ENCODE data around the gene ACTN4.

The ACTN4 gene

DNA sequence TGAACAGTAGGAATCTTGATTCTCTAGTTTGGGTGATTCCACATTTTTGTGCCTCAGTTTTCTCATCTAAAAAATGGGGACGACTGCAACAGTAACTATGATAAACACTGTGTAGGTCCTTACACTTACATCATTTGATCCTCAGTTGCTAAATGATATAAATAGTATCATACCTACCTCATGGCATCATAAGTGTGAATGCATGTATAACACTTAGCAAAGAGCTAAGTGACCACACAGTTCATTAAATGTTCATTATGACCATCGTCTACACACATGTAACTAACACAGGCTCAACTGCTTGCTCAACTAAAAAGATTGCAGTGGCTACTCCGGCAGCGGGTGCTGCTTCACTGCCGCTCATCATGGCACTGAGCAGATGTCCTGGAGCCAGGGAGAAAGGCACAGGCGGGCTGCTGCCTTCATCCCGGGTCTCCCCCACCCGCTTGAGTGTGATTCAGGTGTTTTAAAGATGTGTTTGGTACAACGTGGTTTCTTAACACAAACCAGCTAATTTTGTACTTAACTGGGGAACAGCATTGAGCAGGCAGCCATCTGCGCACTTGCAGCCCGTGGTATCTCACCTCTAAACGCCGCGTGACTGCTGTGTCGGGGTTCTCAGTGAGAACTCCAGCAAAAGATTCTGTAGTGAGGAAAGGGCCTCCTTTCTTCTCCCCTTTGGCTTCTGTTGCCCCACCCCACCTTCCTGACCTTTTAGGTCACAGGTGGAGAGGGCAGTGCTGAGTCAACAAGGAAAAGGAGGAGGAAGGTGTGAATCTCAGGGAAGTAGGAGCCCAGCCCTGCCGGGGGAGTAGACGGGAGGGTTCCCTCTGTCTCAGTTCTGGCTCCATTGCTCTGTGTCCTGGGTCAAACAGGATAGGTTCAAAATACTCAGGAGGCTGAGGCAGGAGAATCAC, 11.7 kb upstream of the ACTN4 start:
- in situ Hi-C loops (cut with MboI; ENCODE audit: low sequenced_read_pairs) = loop anchor here (10.0 kb wide), 1 partner anchor 231 kb away; the partner anchor contains the start of gene FAM98C

DNA sequence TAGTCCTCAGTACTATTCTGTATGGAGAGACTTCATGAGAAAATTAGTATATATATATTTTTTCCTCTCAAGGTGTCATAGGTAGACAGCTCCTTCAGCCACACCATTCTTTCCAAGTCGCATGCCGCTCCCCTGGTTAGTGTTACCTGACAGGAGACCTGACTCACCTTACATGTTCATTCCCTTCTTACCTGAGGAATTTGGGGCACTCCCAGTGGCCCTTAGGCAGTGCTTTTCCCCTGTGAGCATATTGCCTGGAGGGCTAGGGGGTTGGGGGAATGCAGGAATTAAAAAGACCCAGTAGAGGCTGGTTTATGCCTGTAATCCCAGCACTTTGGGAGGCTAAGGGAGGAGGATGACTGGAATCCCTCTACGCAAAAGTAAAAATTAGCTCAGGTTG, 9.0 kb upstream of the ACTN4 start:
- in situ Hi-C loops (cut with MboI; ENCODE audit: low sequenced_read_pairs) = loop anchor here (10.0 kb wide), 1 partner anchor 234 kb away; the partner anchor contains the start of gene FAM98C

DNA sequence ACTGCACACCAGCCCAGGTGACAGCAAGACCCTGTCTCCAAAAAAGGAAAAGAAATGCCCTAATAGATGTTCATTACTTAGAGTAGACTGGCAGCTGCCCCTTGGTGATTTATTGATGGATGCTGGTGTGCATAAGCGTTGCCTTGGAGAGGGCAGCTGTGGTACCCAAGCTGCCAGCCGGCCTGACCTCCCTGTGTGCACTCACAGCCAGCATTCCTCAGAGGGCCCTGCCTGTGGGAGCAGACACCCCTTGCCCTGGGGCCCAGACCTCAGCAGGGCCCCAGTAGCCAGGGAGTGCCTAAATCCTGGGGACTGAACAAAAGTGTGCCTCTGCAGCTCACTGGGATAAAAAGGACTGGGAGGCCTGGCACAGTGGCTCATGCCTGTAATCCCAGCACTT, 7.8 kb upstream of the ACTN4 start:
- in situ Hi-C loops (cut with MboI; ENCODE audit: low sequenced_read_pairs) = loop anchor here (10.0 kb wide), 1 partner anchor 235 kb away; the partner anchor contains the start of gene FAM98C

DNA sequence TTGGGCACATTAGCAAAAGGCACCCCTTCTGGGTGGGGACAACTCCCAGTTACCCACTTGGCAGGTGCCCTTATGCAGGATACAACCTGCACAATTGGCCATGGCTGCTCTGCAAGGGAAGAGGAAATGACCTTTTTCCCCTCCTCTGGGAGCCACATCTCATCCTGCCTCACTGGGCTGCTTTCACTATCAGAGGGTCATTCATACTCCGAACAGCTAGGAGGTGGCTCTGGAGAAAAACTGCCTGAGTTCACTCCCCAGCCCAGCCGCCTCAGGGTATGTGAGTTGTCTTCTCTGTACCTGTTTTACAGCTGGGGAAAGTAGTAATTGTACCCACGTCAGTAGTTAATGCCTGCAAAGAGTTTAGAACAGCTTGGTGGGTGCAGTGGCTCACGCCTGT, 7.1 kb upstream of the ACTN4 start:
- in situ Hi-C loops (cut with MboI; ENCODE audit: low sequenced_read_pairs) = no loop called here

DNA sequence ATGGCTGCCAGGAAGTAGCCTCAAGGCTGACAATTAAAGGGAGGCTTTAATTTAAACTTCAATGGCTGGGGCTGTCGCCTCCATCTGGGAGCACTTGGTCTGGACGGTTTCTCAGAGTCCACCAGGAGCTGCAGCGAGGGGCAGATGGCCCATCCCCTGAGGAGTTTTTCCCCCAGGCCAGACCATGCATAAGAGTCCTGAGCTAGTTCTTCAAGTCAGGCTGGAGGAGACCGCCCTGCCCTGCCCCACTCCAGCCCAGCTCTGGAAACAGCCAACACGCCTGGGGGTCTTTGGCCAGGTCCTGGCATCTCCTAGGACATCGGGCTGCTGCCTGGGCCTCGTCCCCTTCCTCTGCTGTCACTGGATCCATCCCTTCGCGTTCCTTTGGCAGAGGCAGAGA, 5.3 kb upstream of the ACTN4 start:
- in situ Hi-C loops (cut with MboI; ENCODE audit: low sequenced_read_pairs) = no loop called here

DNA sequence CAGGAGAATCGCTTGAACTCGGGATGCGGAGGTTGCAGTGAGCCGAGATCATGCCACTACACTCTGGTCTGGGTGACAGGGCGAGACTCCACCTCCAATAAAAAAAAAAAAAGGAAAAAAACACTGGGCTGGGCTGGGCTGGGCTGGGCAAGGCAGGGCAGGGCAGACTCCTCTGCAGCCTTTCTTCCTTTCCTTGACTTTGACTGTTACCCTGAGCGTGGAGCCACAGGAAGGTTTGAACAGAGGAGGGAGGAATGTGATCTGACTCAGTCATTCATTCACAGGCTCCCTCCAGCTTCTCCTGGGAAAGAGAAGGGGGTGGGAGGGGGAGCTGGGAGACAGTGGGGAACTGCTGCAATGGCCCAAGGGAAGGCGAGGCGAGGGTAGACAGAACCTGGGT, 2.7 kb upstream of the ACTN4 start:
- in situ Hi-C loops (cut with MboI; ENCODE audit: low sequenced_read_pairs) = no loop called here

DNA sequence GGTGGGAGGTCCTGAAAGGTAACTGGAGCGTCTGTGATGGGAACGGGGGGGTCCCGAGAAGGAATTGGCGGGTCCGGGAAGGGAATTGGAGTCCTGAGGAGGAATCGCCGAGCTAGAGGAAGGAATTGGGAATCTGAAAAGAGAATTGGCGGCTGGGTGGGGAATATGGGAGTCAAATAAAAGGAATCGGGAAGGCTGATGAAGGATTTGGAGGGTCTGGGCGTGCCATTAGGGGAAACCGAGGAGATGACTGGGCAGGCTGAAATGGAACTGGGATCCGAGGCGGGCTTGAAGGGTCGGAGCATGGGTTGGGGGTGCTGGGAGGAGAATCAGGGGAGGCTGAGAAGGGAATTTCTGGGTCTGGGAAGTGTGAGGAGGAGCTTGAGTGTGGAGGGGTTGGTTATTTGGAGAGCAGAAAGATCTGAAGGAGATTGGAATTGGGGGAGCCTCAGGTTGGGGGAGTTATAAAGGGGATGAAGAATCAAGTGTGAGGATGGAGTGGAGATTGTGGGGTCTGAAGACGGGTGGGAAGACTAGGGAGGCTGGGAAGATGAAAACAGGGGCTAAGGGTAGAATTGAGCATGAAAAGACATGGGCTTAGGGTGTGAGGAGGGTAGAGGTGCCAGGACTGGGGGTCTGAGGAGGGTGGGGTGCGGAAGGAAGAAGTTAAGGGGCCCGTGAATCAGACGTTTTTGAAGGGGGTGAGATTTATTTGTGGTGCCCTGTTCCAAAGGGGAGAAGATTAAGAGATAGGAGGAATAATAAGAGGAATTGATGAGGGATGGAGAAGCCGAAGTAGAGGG, 718 bp downstream of the ACTN4 start:
- in situ Hi-C loops (cut with MboI; ENCODE audit: low sequenced_read_pairs) = no loop called here

DNA sequence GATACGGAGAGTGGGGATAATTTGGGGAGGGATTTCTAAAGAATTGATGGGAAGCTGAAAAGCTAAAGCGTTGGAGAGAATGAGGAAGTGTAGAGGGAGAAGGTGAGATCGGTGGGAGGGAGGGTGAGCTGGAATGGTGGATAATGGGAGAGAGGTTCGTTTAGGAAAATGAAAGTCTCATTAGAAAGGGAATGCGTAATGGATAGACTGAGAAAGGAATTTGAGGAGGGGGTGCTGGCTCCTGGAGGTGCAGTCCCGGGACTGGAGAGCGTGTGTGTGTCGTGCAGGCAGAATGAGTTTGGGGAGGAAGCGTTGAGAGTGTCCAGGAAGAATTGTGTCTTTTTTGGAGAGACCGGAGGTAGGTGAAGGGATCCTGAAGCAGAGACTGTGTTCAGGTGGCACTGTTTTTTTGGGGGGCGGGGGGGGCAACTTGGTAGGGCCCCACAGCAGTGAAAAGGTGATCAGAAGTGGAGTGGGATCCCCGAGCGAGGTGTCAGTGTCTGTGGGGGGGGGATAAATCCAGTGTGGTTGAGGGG, 1.4 kb downstream of the ACTN4 start:
- in situ Hi-C loops (cut with MboI; ENCODE audit: low sequenced_read_pairs) = no loop called here

DNA sequence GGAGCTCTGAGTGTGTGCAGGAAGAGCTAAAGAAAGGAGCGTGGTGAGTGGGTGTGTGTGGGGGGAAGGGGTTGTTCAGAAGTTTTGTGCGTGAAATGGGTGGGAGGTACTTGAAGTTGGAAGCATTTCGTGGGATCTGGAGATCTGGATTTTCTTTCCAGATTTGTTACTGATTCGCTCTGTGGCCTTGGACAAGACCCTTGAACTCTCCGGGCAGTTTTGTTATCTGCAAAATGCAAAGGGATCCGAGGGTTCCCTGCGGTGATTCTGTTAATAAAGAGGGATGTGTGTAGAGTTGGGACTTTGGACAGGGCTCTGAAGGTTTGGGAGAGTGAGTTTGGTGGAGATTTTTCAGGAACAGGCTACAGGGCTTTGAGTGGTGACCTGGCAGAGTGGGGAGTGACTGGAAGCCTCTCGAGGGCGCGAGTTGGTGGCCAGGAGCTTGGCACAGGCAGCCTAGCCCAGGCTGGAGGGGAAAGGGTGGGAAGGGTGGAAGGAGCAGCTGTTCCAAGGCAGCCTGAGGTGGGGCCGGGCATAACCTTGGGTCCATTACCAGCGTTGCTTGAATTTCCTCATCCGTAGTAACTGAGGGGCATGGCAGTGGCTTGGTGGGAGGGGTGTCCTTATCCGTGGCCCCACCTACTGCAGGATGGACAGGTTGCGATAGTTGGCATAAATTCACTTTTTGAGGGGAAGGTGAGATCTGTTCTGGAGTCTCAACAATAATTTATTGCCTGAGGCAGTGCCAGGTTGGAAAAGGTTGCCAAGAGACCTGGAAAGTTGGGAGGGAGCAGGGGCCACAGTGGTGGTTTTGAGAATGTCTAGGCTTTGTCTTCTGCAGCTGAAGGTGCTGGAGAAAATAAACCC, 2.1 kb downstream of the ACTN4 start:
- in situ Hi-C loops (cut with MboI; ENCODE audit: low sequenced_read_pairs) = no loop called here

DNA sequence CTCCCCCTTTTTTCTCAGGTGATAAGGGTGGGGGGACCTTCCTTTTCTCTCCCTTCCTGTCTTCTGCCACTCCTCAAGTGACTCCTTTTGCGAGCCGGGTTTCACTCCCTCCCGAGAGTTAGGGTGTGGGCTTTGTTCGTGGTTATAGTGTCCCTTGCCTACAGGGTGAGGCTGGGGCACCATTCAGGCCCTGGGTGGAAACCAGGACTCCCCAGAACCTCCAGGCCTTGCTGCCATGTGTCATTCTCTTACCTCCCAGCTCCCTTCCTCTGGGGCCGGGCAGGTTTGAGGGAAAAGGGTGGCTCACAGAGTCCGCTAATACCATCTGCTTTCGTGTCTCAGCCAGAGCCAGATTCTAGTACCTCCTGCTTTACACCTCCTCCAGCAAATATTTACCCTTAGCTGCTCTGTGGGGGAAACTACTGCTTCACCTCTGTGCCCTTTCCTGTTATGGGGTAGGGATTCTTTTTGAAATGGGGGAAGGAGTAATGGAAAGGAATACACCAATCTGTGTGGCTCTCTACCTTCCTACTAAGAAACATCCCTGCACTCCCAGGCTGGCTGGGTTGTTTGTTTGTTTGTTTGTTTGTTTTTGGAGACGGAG, 2.8 kb downstream of the ACTN4 start:
- in situ Hi-C loops (cut with MboI; ENCODE audit: low sequenced_read_pairs) = no loop called here

DNA sequence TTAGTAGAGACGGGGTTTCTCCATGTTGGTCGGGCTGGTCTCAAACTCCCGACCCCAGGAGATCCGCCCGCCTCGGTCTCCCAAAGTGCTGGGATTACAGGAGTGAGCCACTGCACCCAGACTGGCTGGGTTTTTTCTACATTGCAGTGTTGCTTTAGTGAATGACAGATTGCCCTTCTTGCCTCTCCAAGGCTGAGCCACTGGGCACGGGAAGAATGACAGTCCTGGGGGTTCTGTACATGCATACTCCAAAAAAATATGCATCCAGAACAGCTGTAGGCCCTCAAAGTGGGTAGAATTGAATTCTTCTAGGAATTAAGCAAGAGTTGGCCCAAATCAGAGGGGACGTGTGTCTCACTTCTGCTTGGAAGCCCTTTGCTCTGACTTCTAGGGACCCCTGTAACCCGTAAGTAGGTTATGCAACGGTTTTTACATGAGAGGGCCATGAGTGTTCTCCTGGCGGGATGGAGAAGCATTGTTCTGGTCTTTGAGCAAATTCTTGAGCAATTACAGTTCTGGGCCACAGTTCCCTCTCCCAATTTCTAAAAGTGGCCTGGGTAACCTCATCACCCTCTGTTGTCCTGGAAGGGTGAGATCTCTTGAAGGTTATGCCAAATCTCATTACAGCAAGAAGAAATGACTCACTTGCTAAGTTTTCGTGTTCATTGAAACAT, 3.6 kb downstream of the ACTN4 start:
- in situ Hi-C loops (cut with MboI; ENCODE audit: low sequenced_read_pairs) = no loop called here

DNA sequence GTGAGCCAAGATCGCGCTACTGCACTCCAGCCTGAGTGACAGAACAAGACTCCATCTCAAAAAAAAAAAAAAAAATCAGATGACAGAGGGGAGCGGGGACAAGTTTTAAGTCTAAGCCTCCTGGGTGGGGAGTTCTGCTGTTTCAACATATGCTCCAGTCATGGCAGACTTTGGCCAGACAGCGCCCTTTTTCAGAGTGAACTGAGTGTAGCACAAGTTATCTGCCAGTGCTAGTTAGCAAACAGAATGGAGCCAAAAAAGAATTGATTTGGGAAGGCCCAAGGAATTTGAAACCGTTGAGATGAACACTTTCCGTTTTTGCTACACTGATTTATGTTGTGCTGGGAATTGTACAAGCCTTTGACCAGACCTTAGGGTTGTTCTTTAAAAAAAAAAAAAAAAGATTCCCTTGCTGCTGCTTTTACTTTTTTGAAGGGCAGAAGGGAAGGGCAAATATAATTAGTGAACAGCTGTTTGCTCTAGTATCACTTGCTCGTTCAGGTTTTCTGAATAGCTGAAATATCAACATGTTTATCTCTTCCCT, 5.7 kb downstream of the ACTN4 start:
- in situ Hi-C loops (cut with MboI; ENCODE audit: low sequenced_read_pairs) = no loop called here

DNA sequence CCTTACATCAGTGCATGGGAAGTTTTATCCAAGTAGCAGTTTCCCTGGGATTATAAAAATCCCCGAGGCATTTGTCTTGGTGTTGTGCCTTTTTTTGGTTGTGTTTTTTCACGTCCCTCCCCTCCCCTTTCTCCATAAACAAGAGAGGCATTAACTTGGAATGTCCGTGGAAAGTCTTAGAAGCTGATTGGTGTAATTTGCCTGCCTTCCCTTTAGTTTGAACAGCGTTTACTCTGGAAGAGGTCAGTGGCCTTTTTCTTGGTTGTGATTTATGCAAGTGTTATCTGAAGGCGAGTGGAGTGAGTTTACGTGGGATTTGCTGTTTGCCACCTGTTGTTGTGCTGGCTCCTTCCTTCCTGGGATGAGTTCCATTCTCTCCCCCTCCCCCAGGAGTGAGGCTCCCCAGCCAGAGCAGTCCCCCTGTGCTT, 7.2 kb downstream of the ACTN4 start:
- in situ Hi-C loops (cut with MboI; ENCODE audit: low sequenced_read_pairs) = no loop called here

DNA sequence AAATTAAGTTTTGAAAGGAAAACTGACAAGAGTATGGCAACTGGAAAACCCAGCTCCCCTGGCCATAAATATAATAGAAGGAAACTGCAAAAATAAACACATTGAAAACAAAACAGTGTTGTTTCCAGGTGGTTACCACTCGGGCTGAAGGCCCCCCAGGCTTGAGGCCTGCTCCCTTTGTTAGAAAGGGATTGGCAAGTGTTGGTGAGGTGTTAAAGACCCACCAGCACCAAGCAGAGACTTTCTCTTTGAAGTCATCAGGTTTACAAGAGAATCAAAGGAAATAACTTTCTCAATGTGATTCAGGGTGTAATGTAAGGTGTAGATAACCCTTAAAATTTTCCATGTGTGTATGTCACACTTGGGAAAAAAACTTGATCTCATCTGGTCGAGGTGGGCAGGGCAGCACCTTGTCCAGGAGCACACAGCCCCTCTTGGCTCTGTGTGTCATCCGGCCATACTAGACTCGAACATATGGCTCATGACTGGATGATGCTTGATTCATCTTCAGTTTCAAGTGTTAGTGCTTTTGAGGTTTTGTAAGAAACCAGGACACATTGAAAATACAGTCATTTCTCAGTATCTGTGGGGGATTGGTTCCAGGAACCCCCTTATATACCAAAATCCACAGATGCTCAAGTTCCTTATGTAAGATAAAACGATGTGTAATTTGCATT, 7.8 kb downstream of the ACTN4 start:
- in situ Hi-C loops (cut with MboI; ENCODE audit: low sequenced_read_pairs) = no loop called here

DNA sequence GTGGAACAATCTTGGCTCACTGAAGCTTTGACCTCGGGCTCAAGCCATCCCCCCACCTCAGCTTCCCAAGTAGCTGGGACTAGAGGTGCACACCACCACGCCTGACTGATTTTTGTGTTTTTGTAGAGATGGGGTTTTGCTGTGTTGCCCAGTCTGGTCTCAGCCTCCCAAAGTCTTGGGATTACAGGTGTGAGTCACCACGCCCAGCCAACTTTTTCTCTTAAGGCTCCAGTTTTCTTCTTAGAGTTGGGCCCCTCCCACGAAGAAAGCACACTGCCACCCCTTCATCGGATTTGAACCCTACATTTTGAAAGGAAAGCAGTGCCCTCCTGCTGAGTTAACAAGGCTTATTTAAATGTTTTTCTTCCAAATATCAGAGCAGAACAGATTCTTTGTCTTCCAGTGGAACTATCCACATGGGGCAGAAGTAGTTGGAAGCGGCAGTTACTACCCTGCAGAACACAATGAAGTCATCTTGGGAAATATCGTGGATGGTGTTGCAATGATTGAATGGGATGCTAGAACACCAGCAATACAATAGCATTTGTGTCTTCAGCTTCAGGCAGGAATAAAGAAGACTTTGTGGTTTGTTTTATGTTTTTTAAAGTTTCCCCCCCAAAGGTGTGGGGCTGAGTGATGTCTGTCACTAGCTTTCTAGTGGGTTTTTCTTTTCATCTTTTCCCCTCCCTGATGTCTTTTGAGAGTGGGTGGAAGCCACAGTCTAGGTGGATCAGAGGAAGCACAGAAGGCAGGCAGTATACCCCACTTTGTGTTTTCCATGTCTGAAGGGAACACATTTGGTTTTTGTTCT, 8.9 kb downstream of the ACTN4 start:
- in situ Hi-C loops (cut with MboI; ENCODE audit: low sequenced_read_pairs) = no loop called here

DNA sequence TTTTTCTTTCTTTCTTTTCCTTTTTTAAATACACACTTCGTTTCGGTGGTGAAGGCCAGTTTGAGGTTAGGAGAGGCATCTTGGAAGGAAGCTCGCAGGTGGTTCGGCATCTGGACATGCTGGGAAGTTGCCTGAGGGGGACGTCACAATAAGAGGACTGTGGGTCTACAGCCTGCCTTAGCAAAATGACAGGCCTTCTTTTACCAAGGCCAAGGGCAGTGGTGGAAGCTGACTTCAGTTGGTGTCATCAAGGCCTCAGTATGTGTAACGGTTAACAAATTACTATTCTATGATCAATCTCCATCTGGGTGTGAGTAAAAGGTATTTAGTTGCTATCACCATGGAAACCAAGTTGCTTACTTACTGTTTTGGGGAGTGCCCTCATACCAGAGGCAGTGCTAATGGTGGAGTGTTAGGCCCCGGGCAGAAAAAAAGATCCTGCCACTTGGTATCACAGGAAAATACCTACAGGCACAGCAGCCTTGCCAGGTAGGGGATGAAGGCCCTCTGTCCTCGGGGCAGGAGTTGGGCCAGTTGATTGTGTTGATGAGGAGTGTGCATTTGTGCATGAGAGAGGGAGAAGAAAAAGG, 10.3 kb downstream of the ACTN4 start:
- in situ Hi-C loops (cut with MboI; ENCODE audit: low sequenced_read_pairs) = no loop called here

DNA sequence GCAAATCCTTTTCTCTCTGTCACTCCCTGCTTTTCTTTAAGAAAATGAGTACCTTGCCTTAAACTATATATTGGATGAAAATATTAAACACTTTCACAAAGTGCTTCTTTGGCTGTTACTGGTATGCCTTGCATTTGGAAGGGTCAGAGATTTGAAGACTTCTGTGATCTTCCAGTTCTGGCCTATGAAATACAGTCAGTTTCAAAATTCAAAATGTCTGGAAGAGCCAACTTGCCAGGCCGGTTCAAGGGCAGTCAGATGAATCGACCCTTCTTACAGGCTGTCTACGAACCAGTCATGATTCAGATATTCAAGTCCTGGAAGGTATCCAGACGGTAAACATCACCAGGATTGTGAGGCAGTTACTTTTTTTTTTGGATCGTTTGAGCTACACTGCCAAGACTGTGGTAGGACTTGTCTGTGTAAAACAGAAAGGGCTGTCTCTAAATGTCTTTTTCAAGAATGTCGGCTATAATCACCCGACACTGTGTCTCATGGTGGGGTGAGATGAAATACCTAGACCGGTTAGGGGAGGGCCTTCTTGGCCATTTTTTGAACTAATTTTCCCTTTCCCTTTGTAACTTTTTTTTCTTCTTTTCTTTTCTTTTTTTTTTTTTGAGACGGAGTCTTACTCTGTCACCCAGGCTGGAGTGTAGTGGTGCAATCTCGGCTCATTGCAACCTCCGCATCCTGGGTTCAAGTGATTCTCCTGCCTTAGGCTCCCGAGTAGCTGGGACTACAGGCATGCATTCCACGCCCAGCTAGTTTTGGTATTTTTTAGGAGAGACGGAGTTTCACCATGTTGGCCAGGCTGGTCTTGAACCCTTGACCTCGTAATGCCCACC, 11.2 kb downstream of the ACTN4 start:
- in situ Hi-C loops (cut with MboI; ENCODE audit: low sequenced_read_pairs) = no loop called here

Data from HL-60/S4 (cell line).